Adrenal gland (tissue), 12 donors: ENCODE measurements around the gene DCDC2C. TPM values are rescaled to one million over a fixed set of nuclear protein-coding genes. Genes with fewer than 3 reads are reported as not detected.

Source experiments
- DNase-seq, 7 donors: peaks; one replicate each; pipeline ENCODE4 v3.0.0-alpha.2; 2019 to 2020
- H3K27ac ChIP-seq, 5 donors: fragments of 200-600 bp; sonication (generic) in 4 of 5; 1 replicate in 3 of 5; 2 replicates in 2 of 5; pipeline versions ENCODE4 v1.5.1 to v1.8.0; 2016 to 2020; ENCODE audit warnings: mild to moderate bottlenecking in 1 of 5
- H3K27me3 ChIP-seq: fragments of 200-600 bp; 2 replicates; pipeline ENCODE4 v1.8.0; 2021
- H3K36me3 ChIP-seq, 2 donors: fragments of 200-600 bp; replicated peaks in 1 of 2; 1 replicate in 1 of 2; 2 replicates in 1 of 2; pipeline versions ENCODE4 v1.5.1 to v1.8.0; 2018 to 2022
- H3K4me1 ChIP-seq, 2 donors: fragments of 200-600 bp; replicated peaks in 1 of 2; 1 replicate in 1 of 2; 2 replicates in 1 of 2; pipeline versions ENCODE4 v1.5.1 to v1.8.0; 2018 to 2021
- H3K4me3 ChIP-seq, 4 donors: fragments of 200-600 bp; sonication (generic) in 3 of 4; one replicate each; pipeline ENCODE4 v1.5.1; 2016 to 2018
- H3K9me3 ChIP-seq, 3 donors: fragments of 200-600 bp; sonication (generic) in 1 of 3; replicated peaks in 1 of 3; 1 replicate in 2 of 3; 2 replicates in 1 of 3; pipeline versions ENCODE4 v1.5.1 to v1.8.0; 2016 to 2021
- POLR2A ChIP-seq, 2 donors: fragments of 450-650 bp; IDR thresholded peaks; one replicate each; pipeline ENCODE4 v1.6.1; 2017; ENCODE audit warnings: antibody characterized with exemption in 2 of 2, mild to moderate bottlenecking in 2 of 2, moderate library complexity in 1 of 2
- whole genome bisulfite sequencing, 4 donors: extraction: QIAGEN DNeasy Blood & Tissue Kit in 2 of 4; methylation state at CpG; one replicate each; pipeline versions ENCODE4 v1.1.5 to v1.1.7; 2013 to 2017; 5-methylcytosine and 5-hydroxymethylcytosine counted together
- intact Hi-C, 2 donors: fragments of 100-400 bp; cut with DNase I; formaldehyde crosslinking; loops; one replicate each; pipeline versions ENCODE4 v1.14.1 to v1.15.0; 2022 to 2023
- polyA plus RNA-seq, 3 donors: library from polyadenylated mRNA; stranded (reverse); fragments of 200-250 nt in 2 of 3; fragments of 350-450 nt in 1 of 3; fragmentation: Illumina TruSeq in 1 of 3; extraction: RNeasy Lipid Tissue Mini Kit (QIAGEN cat#74804) in 1 of 3; gene quantifications; one replicate each; pipeline ENCODE4 v1.2.3, GENCODE V29; 2013 to 2014
- total RNA-seq, 9 donors: library from RNA; depleted of rRNA in 4 of 9; stranded (reverse); fragments of >200 nt in 4 of 9; fragments of 120-200 nt in 1 of 9; fragmentation: NEBNext Ultra II Directional in 1 of 9; extraction: Animal tissue kit (Norgen Biotek cat#: 25700) in 1 of 9; gene quantifications; one replicate each; pipeline versions ENCODE4 v1.1.0 to v1.2.4, GENCODE V29; 2013 to 2023
- TF ChIP-seq, protein P1 (sequence below), 6 experiments: fragments of 450-650 bp in 4 of 6; fragments of 200-600 bp in 2 of 6; sonication (generic) in 1 of 6; IDR thresholded peaks; 1 replicate in 5 of 6; 2 replicates in 1 of 6; pipeline versions ENCODE4 v1.5.1 to v1.8.0; 2016 to 2021; ENCODE audit warnings: antibody characterized with exemption in 6 of 6, mild to moderate bottlenecking in 2 of 6, moderate library complexity in 1 of 6
- donor health status: healthy with polysubstance abuse.
- donor health status: Bipolar disorder and iron deficiency.
- donor health status: DM: yes; HTN: yes; CAD: no.
- donor health status: DM: no; HTN: no; CAD: no.
- donor health status: DM: no; HTN: no; CAD: no.
- donor health status: DM: yes; HTN: yes; CAD: no.

DCDC2C gene
- total and polyA plus RNA-seq, 12 donors, result 0.18 to 2.0 (median 0.39) TPM; not detected in 6

- peak in 1 of 7 donors; percentile 36 for DNase-seq
- intact Hi-C loops, result no loop called here
- WGBS, 4 donors, result 83 to 90% (median 85%) methylated on average over 17 to 23 of the region's 23 CpGs
- Histone ChIP-seq H3K4me3 (no peak overlapping the region), H3K9me3 (no peaks in the 10 kb centered on the region), H3K4me1 (no peaks in the 10 kb centered on the region), H3K27me3 (no peaks in the 10 kb centered on the region), H3K27ac (no peak overlapping the region), H3K36me3 (no peaks in the 10 kb centered on the region)
- TF ChIP-seq, protein P1, sequence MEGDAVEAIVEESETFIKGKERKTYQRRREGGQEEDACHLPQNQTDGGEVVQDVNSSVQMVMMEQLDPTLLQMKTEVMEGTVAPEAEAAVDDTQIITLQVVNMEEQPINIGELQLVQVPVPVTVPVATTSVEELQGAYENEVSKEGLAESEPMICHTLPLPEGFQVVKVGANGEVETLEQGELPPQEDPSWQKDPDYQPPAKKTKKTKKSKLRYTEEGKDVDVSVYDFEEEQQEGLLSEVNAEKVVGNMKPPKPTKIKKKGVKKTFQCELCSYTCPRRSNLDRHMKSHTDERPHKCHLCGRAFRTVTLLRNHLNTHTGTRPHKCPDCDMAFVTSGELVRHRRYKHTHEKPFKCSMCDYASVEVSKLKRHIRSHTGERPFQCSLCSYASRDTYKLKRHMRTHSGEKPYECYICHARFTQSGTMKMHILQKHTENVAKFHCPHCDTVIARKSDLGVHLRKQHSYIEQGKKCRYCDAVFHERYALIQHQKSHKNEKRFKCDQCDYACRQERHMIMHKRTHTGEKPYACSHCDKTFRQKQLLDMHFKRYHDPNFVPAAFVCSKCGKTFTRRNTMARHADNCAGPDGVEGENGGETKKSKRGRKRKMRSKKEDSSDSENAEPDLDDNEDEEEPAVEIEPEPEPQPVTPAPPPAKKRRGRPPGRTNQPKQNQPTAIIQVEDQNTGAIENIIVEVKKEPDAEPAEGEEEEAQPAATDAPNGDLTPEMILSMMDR (IDR thresholded peaks at IDR 0.05), result no peak
- TF ChIP-seq POLR2A (IDR thresholded peaks at IDR 0.05), result no peak
Observed at GRCh38 chr2:3667151-3667631, 36.2 kb upstream of the DCDC2C start.

DNA sequence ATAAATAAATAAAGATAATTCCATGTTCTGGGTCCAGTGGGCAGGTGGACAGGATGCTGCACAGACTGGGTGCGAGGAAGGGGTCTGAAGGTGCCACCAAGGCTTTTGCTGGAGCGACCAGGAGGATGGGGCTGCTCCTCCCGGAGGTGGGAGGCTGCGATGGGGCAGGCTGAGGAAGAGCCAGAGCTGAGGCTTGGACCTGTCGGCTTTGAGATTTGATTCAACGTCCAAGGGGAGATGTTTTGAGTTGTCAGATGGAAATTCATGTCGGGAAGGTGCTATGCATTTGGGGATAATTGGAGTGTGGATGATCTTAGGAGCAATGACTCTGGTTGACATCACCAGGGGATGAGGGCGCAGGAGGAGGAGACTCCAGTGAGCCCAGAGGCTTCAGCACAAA, 33.7 kb upstream of the DCDC2C start:
- 83 to 94% (median 89%) methylated on average over 8 of the region's 8 CpGs for WGBS, 4 donors

DNA sequence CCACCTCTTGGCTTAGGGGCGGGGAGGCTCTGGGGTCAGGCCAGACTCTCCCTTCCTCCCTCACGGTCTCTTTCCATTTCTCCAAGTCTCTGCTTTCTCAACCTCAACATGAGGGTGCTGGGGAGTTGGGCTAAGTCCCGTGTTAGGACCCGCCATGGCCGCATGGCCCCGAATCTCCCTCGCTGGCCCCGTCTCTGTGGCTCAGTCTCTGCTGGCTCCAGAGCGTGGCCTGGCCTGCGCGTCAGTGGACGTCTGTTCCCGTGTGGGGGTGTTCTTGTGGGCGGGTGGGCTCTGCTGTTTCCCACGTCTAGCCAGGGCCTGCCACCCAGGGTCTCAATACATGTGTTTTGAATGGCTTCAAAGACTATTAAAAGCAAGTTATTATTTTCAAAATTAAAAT, 33.0 kb upstream of the DCDC2C start:
- 91 to 92% (median 91%) methylated on average over 15 of the region's 15 CpGs for WGBS, 4 donors

More for the DNA sequence above, 33.7 kb upstream of the DCDC2C start:
- Histone ChIP-seq H3K36me3 (no peaks in the 10 kb centered on the region), H3K9me3 (no peaks in the 10 kb centered on the region), H3K4me1 (no peaks in the 10 kb centered on the region), H3K27ac (no peak overlapping the region), H3K4me3 (no peak overlapping the region), H3K27me3 (no peaks in the 10 kb centered on the region)
- TF ChIP-seq POLR2A (IDR thresholded peaks at IDR 0.05), result no peak
- TF ChIP-seq, protein P1 (IDR thresholded peaks at IDR 0.05), result no peak
- intact Hi-C loops, result no loop called here
- peak in 2 of 7 donors; percentile 5 to 21 for DNase-seq

GRCh38 chr2:3670941-3671340, 32.4 kb upstream of the DCDC2C start:
- no peak for DNase-seq
- H3K27me3 ChIP-seq, result no peaks in the 10 kb centered on the region
- no peaks in the 10 kb centered on the region for H3K36me3 ChIP-seq
- TF ChIP-seq, protein P1 (IDR thresholded peaks at IDR 0.05), result no peak
- no peak for TF ChIP-seq POLR2A (IDR thresholded peaks at IDR 0.05)
- H3K4me3 ChIP-seq, result no peak overlapping the region
- H3K9me3 ChIP-seq, result no peaks in the 10 kb centered on the region
- H3K4me1 ChIP-seq, result no peaks in the 10 kb centered on the region
- H3K27ac ChIP-seq, result no peak overlapping the region
- 85 to 91% (median 89%) methylated on average over 10 to 11 of the region's 11 CpGs for WGBS, 4 donors
- intact Hi-C loops, result no loop called here

More for the DNA sequence above, 33.0 kb upstream of the DCDC2C start:
- no peak overlapping the region for H3K27ac ChIP-seq
- H3K9me3 ChIP-seq, result no peaks in the 10 kb centered on the region
- no peak for TF ChIP-seq POLR2A (IDR thresholded peaks at IDR 0.05)
- TF ChIP-seq, protein P1 (IDR thresholded peaks at IDR 0.05), result no peak
- peak in 1 of 7 donors; percentile 25 for DNase-seq
- H3K27me3 ChIP-seq, result no peaks in the 10 kb centered on the region
- no peak overlapping the region for H3K4me3 ChIP-seq
- intact Hi-C loops, result no loop called here
- no peaks in the 10 kb centered on the region for H3K36me3 ChIP-seq
- H3K4me1 ChIP-seq, result no peaks in the 10 kb centered on the region
